Measurements from ENCODE around the gene AHI1. TPM values are rescaled to one million over a fixed set of nuclear protein-coding genes. Genes with fewer than 3 reads are reported as not detected.
"Not testable (repeated sequence)": the region's sequence is repeated elsewhere in the genome, so short reads cannot be mapped to it uniquely, and the experiment has no call there.

The AHI1 gene
- total and polyA plus RNA-seq, 2 donors from 2014 or later: 9.1 to 28.5 TPM

DNA sequence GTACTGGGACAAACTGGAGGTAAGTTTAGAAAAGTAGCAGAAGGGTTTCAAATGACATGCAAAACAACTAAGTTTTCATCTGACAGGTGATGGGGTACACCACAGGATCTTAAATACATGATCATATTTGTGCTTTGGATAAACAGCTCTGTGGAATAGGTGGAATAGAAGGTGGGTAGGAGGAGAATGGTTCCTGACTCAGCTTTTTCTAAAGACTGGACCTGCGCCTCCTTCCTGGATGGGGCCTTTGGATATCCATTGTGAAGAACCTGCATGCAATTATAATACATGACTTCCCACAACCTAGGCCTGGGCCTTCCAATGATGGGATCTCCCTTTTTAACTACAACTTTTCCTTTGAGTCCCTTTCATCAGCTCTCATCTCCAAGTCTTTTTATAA lies 145.9 kb downstream of the AHI1 start:
- Histone ChIP-seq H3K4me3 (ENCODE audit: low read length in 3 of 3) (no peak overlapping the region), H3K9me3 (ENCODE audit: control insufficient read depth in 2 of 3, insufficient read depth in 1 of 3, low read length in 3 of 3) (no peaks in the 10 kb centered on the region), H3K36me3 (ENCODE audit: control insufficient read depth in 2 of 3, insufficient read depth in 3 of 3, low read length in 3 of 3) (no peaks in the 10 kb centered on the region), H3K9ac (ENCODE audit: low read length in 3 of 3) (no peak overlapping the region), H3K27me3 (ENCODE audit: control insufficient read depth, insufficient read depth, low read length) (no peaks in the 10 kb centered on the region), H3K27ac (ENCODE audit: low read depth in 2 of 2, low read length in 2 of 2) (no peak overlapping the region), H3K4me1 (ENCODE audit: control insufficient read depth in 2 of 3, insufficient read depth in 2 of 3, low read depth in 1 of 3, low read length in 3 of 3) (no peaks in the 10 kb centered on the region)
- FAIRE-seq (no peak), DNase-seq (no peak)
- TF ChIP-seq CTCF (IDR thresholded peaks at IDR 0.05; ENCODE audit: borderline replicate concordance, extremely low read depth, insufficient read depth): no peak
- intact Hi-C loops (cut with DNase I): no loop called here

DNA sequence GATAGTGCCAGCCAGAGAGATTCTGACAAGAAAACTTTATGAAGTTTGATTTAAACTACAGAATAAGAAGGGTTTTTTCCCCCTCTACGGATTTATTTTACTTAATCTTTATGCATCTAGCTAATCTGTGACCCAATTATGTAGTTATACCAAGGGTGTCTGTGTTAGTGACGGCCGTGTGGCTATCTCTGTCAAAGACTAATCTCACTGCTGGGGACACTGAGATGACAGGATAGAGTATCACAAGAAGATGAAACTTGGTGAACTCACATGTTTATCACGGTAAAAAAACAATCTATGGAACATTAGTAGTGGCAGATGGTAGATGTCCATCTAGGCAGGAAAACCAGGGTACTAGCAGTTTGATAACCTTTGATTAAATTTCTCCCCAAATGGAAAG lies 149.7 kb downstream of the AHI1 start:
- Histone ChIP-seq H3K27ac (ENCODE audit: low read depth in 2 of 2, low read length in 2 of 2) (no peak overlapping the region), H3K4me1 (ENCODE audit: control insufficient read depth in 2 of 3, insufficient read depth in 2 of 3, low read depth in 1 of 3, low read length in 3 of 3) (no peaks in the 10 kb centered on the region), H3K9ac (ENCODE audit: low read length in 3 of 3) (no peak overlapping the region), H3K4me3 (ENCODE audit: low read length in 3 of 3) (no peak overlapping the region), H3K36me3 (ENCODE audit: control insufficient read depth in 2 of 3, insufficient read depth in 3 of 3, low read length in 3 of 3) (no peaks in the 10 kb centered on the region), H3K9me3 (ENCODE audit: control insufficient read depth in 2 of 3, insufficient read depth in 1 of 3, low read length in 3 of 3) (no peaks in the 10 kb centered on the region), H3K27me3 (ENCODE audit: control insufficient read depth, insufficient read depth, low read length) (no peaks in the 10 kb centered on the region)
- FAIRE-seq (no peak), DNase-seq (no peak)
- intact Hi-C loops (cut with DNase I): no loop called here
- TF ChIP-seq CTCF (IDR thresholded peaks at IDR 0.05; ENCODE audit: borderline replicate concordance, extremely low read depth, insufficient read depth): no peak

DNA sequence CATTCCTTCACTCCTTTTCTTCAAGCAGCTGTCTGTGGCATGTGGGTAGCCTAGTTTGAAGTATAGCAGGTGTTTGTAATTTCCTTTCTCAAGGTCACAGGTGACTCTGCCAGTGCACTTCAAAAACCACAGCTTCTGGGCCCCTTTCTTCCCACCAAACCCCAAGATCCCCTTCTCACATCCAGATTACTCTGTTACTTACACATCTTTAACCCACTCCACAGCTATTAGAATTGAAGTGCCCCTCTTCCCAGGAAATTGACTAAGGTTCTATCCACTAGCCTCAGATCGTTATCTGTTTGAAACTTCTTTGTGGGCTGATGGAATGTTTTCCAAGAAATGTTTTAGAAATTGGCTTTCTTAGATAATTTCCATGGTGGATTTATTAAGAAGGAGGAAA lies 150.8 kb downstream of the AHI1 start:
- TF ChIP-seq CTCF (IDR thresholded peaks at IDR 0.05; ENCODE audit: borderline replicate concordance, extremely low read depth, insufficient read depth): no peak
- intact Hi-C loops (cut with DNase I): no loop called here
- no peak overlapping the region for H3K9ac ChIP-seq (ENCODE audit: low read length in 3 of 3)
- FAIRE-seq (no peak), DNase-seq (no peak)
- no peaks in the 10 kb centered on the region for H3K27me3 ChIP-seq (ENCODE audit: control insufficient read depth, insufficient read depth, low read length)
- H3K4me1 ChIP-seq (ENCODE audit: control insufficient read depth in 2 of 3, insufficient read depth in 2 of 3, low read depth in 1 of 3, low read length in 3 of 3): no peaks in the 10 kb centered on the region
- H3K4me3 ChIP-seq (ENCODE audit: low read length in 3 of 3): no peak overlapping the region
- no peak overlapping the region for H3K27ac ChIP-seq (ENCODE audit: low read depth in 2 of 2, low read length in 2 of 2)
- H3K9me3 ChIP-seq (ENCODE audit: control insufficient read depth in 2 of 3, insufficient read depth in 1 of 3, low read length in 3 of 3): no peaks in the 10 kb centered on the region
- no peaks in the 10 kb centered on the region for H3K36me3 ChIP-seq (ENCODE audit: control insufficient read depth in 2 of 3, insufficient read depth in 3 of 3, low read length in 3 of 3)

GRCh38 chr6:135344526-135344925 lies 153.0 kb downstream of the AHI1 start:
- Histone ChIP-seq H3K4me1 (ENCODE audit: control insufficient read depth in 2 of 3, insufficient read depth in 2 of 3, low read depth in 1 of 3, low read length in 3 of 3) (no peaks in the 10 kb centered on the region), H3K36me3 (ENCODE audit: control insufficient read depth in 2 of 3, insufficient read depth in 3 of 3, low read length in 3 of 3) (no peaks in the 10 kb centered on the region), H3K27me3 (ENCODE audit: control insufficient read depth, insufficient read depth, low read length) (no peaks in the 10 kb centered on the region), H3K9me3 (ENCODE audit: control insufficient read depth in 2 of 3, insufficient read depth in 1 of 3, low read length in 3 of 3) (peaks cover 0 to 3% (median 0%) of the 10 kb centered on the region in 3 donors), H3K4me3 (ENCODE audit: low read length in 3 of 3) (no peak overlapping the region), H3K27ac (ENCODE audit: low read depth in 2 of 2, low read length in 2 of 2) (no peak overlapping the region), H3K9ac (ENCODE audit: low read length in 3 of 3) (no peak overlapping the region)
- FAIRE-seq (no peak), DNase-seq (no peak)
- TF ChIP-seq CTCF (IDR thresholded peaks at IDR 0.05; ENCODE audit: borderline replicate concordance, extremely low read depth, insufficient read depth): no peak
- intact Hi-C loops (cut with DNase I): no loop called here

DNA sequence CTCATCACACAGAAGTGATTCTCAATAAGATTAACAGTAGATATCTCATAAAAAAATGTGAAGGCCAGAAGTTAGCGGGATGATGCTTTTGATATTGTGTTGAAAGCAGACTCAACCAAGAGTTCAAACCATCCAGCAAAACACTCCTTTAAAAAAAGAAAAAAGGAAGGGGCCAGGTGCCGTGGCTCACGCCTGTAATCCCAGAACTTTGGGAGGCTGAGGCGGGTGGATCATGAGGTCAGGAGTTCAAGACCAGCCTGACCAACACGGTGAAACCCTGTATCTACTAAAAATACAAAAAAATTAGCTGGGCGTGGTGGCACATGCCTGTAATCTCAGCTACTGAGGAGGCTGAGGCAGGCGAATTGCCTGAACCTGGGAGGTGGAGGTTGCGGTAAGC lies 157.6 kb downstream of the AHI1 start:
- H3K27ac ChIP-seq (ENCODE audit: low read depth in 2 of 2, low read length in 2 of 2); FAIRE-seq; H3K27me3 ChIP-seq (ENCODE audit: control insufficient read depth, insufficient read depth, low read length); H3K9ac ChIP-seq (ENCODE audit: low read length in 3 of 3); H3K4me3 ChIP-seq (ENCODE audit: low read length in 3 of 3); H3K4me1 ChIP-seq (ENCODE audit: control insufficient read depth in 2 of 3, insufficient read depth in 2 of 3, low read depth in 1 of 3, low read length in 3 of 3); DNase-seq; H3K9me3 ChIP-seq (ENCODE audit: control insufficient read depth in 2 of 3, insufficient read depth in 1 of 3, low read length in 3 of 3); H3K36me3 ChIP-seq (ENCODE audit: control insufficient read depth in 2 of 3, insufficient read depth in 3 of 3, low read length in 3 of 3); intact Hi-C loops (cut with DNase I): not testable (repeated sequence)
